Muscle of leg (tissue), 11 donors: ENCODE results near the gene HPN. TPM values are rescaled to one million over a fixed set of nuclear protein-coding genes. Genes with fewer than 3 reads are reported as not detected.
"Not testable (repeated sequence)": the region's sequence is repeated elsewhere in the genome, so short reads cannot be mapped to it uniquely, and the experiment has no call there.

Experiments
- DNase-seq: peaks from one replicate; pipeline ENCODE4 v3.0.0; 2013
- H3K27ac ChIP-seq: one replicate; pipeline ENCODE4 v1.5.1; 2013; ENCODE audit warnings: mild to moderate bottlenecking, low read length, control low read depth
- H3K27me3 ChIP-seq: one replicate; pipeline ENCODE4 v1.6.1; 2013; ENCODE audit warnings: low read length; ENCODE audit not compliant: control insufficient read depth, insufficient read depth
- H3K36me3 ChIP-seq: one replicate; pipeline ENCODE4 v1.6.1; 2013; ENCODE audit warnings: low read length; ENCODE audit not compliant: control insufficient read depth, insufficient read depth
- H3K4me1 ChIP-seq: one replicate; pipeline ENCODE4 v1.6.1; 2013; ENCODE audit warnings: low read length; ENCODE audit not compliant: control insufficient read depth, insufficient read depth
- H3K4me3 ChIP-seq: one replicate; pipeline ENCODE4 v1.5.1; 2013; ENCODE audit warnings: low read length, control low read depth
- H3K9me3 ChIP-seq: replicated peaks from 2 replicates; pipeline ENCODE4 v1.6.1; 2013; ENCODE audit warnings: low read depth, low read length; ENCODE audit not compliant: control insufficient read depth
- WGBS: methylation state at CpG from one replicate; pipeline ENCODE4 v1.1.5; 2013; ENCODE audit warnings: missing lambda C conversion rate; ENCODE audit not compliant: insufficient coverage; 5-methylcytosine and 5-hydroxymethylcytosine counted together
- polyA plus RNA-seq, 8 donors: library from polyadenylated mRNA; unstranded; fragments of 120-200 nt; gene quantifications; one replicate each; pipeline versions ENCODE4 v1.2.1 to v1.2.3, GENCODE V29; 2013; ENCODE audit warnings: inconsistent platforms in 1 of 8, low replicate concordance in 1 of 8; ENCODE audit not compliant: insufficient read length in 8 of 8, insufficient read depth in 1 of 8
- total RNA-seq: library from RNA; stranded (reverse); fragments of 120-200 nt; gene quantifications from one replicate; pipeline ENCODE4 v1.2.4, GENCODE V29; 2013

Gene HPN
- total and polyA plus RNA-seq, 9 donors: 0.13 to 15.6 (median 0.40) TPM; not detected in 1

DNA sequence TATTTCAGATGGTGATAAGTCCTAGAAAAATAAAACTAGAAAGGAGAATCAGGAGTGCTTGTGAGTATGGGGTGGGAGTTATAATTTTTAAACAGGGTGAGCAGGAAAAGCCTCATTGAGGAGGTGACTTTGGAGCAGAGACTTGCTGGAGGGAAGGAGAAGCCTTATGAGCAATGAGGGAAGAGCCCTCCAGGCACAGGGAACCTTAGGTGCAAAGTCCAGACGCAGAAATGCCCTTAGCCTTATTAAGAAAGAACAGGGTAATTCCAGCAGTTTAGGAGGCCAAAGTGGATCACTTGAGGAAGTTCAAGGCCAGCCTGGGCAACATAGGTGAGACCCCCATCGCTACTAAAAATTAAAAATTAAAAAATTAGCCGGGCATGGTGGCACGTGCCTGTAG is 53.1 kb downstream of the HPN start:
- Histone ChIP-seq H3K36me3 (no peaks in the 10 kb centered on the region), H3K9me3 (no peaks in the 10 kb centered on the region), H3K4me3 (no peak overlapping the region), H3K27ac (no peak overlapping the region), H3K27me3 (peaks cover 8% of the 10 kb centered on the region), H3K4me1 (peaks cover 9% of the 10 kb centered on the region)
- DNase-seq: no peak
- WGBS: 75% methylated on average over 1 of the region's 4 CpGs

DNA sequence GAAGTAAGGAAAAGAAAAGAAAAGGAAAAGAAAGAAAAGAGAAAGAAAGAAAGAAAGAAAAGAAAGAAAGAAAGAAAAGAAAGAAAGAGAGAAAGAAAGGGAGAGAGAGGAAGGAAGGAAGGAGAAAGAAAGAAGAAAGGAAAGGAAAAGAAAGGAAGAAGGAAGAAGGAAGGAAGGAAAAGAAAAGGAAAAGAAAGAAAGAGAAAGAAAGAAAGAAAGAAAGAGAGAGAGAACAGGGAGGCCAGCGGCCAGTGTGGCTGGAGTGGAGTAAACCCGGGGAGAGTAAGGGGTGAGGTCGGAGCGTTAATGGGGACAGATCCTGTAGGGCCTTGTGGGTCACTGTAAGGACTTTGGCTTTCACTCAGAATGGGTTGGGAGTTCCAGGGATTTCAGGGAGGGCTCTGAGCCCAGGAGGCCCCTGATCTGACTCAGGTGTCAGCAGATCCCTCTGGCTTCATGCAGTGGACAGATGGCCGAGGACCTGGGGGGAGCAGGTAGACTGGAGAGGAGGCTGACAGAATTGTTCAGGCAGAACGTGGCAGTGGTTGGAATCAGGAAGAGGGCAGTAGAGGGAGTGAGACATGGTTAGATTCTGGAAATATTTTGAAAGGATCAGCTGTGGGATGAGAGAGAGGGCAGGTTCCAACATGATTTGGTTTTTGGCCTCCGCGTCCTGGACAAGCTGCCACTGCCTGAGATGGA is 54.3 kb downstream of the HPN start:
- Histone ChIP-seq H3K27ac (no peak overlapping the region), H3K4me3 (no peak overlapping the region), H3K9me3 (no peaks in the 10 kb centered on the region), H3K4me1 (peaks cover 6% of the 10 kb centered on the region), H3K27me3 (peaks cover 3% of the 10 kb centered on the region), H3K36me3 (no peaks in the 10 kb centered on the region)
- no peak for DNase-seq
- WGBS: 52% methylated on average over 8 of the region's 8 CpGs

GRCh38 chr19:35098413-35099049 is 57.0 kb downstream of the HPN start:
- H3K4me3 ChIP-seq: no peak overlapping the region
- DNase-seq: no peak
- peaks cover 3% of the 10 kb centered on the region for H3K4me1 ChIP-seq
- H3K9me3 ChIP-seq: no peaks in the 10 kb centered on the region
- no peak overlapping the region for H3K27ac ChIP-seq
- H3K27me3 ChIP-seq: no peaks in the 10 kb centered on the region
- H3K36me3 ChIP-seq: no peaks in the 10 kb centered on the region
- WGBS: 70% methylated on average over 27 of the region's 29 CpGs

DNA sequence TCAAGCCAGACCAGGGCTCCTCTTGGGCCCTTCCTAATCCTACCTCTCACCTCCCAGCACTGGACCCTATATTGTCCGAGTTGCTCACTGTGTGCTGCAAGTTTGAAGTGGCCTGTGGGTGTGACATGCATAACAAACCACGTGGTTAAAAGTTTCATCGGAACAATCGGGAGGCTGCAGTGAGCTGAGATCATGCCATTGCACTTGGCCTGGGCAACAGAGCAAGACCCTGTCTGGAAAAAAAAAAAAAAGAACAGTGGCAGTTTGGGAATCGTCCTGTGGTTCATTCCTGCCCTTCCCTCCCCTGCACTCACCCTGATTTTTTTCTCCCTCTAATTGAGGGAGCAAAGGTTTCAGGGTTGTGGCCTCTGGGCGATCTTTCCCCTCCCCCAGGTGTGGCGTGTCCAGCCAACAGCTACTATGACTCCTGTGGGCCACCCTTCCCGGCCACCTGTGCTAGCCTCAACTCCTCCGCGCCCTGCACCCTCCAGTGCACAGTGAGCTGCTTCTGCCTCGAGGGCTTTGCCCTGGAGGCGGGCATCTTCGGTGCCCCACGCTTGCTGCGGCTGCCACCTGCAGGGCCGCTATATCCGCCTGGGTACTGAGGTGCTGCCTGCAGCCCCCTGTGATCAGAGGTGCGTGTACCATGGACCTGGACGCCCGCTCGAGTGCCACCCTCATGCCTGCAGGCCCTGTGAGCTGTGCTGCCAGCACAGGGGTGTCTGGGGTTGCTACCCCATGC is 57.8 kb downstream of the HPN start:
- Histone ChIP-seq H3K4me1 (peaks cover 3% of the 10 kb centered on the region), H3K27ac (no peak overlapping the region), H3K9me3 (no peaks in the 10 kb centered on the region), H3K36me3 (no peaks in the 10 kb centered on the region), H3K4me3 (no peak overlapping the region), H3K27me3 (no peaks in the 10 kb centered on the region)
- WGBS: 91% methylated on average over 15 of the region's 21 CpGs
- no peak for DNase-seq

- DNase-seq: no peak
- WGBS: 79% methylated on average over 12 of the region's 13 CpGs
- peaks cover 1% of the 10 kb centered on the region for H3K27me3 ChIP-seq
- H3K4me1 ChIP-seq: peaks cover 3% of the 10 kb centered on the region
- H3K27ac ChIP-seq: no peak overlapping the region
- no peak overlapping the region for H3K4me3 ChIP-seq
- H3K36me3 ChIP-seq: no peaks in the 10 kb centered on the region
- H3K9me3 ChIP-seq: no peaks in the 10 kb centered on the region
Measured at GRCh38 chr19:35099897-35100275, 58.4 kb downstream of the HPN start.

DNA sequence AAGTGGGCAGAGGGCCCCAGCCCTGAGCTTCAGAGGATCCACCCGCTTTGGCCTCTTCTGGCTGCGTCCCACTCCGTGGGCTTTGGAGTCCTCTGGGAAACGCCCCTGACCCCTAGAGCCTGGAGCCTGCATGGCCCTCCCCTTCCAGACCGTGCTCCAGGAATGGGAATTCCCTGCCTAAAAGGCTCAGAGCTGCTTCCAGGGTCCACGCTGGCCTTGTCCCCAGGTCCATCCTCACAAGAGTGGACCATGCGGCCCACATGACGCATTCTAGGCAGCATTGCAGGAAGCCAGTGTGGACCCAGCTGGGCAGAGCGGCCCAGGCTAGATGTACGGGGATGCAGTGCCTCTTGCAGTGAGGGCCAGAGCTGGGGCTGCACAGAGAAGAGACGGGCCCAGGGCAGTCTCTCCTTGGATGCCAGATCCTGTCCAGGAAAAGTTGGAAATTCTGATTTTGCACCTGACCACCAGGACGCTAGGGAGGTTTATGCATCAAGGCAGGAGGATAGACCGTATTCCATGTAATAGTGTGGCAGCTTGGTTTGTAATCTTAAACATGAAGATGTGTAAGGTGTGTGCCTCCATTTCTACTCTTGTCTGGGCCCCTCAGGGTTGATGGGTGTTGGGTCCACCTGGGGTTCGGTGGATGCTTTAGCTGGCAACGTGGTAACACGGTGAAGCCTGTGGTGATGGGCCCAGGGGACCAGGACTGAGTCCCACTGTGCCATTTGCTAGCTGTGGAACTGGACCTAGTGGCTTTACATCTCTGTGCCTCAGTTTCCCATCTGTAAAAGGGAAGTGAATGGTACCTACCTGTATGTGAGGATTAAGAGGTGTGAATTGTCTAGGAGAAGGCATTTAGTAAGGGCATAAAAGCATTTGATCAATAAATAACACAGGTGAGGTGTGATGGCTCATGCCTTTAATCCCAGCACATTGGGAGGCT is 59.3 kb downstream of the HPN start:
- Histone ChIP-seq H3K36me3 (no peaks in the 10 kb centered on the region), H3K27me3 (peaks cover 2% of the 10 kb centered on the region)
- WGBS: 49% methylated on average over 16 of the region's 16 CpGs

GRCh38 chr19:35101949-35102348 is 60.4 kb downstream of the HPN start:
- not testable (repeated sequence) for DNase-seq, H3K27me3 ChIP-seq, H3K9me3 ChIP-seq, H3K4me3 ChIP-seq, H3K27ac ChIP-seq, H3K36me3 ChIP-seq, H3K4me1 ChIP-seq
- WGBS: no CpG with 5 or more reads among the region's 10 CpGs

More for the DNA sequence above, 59.3 kb downstream of the HPN start:
- Histone ChIP-seq H3K4me1 (peaks cover 3% of the 10 kb centered on the region), H3K27ac (no peak overlapping the region), H3K4me3 (no peak overlapping the region), H3K9me3 (no peaks in the 10 kb centered on the region)
- no peak for DNase-seq

- H3K9me3 ChIP-seq, DNase-seq, H3K4me1 ChIP-seq, H3K4me3 ChIP-seq, H3K27me3 ChIP-seq, H3K36me3 ChIP-seq, H3K27ac ChIP-seq: not testable (repeated sequence)
- WGBS: 77% methylated on average over 10 of the region's 10 CpGs
Measured at GRCh38 chr19:35103614-35104013, 62.1 kb downstream of the HPN start.

GRCh38 chr19:35104361-35104760 is 62.8 kb downstream of the HPN start:
- Histone ChIP-seq H3K27ac (no peak overlapping the region), H3K36me3 (no peaks in the 10 kb centered on the region), H3K4me1 (no peaks in the 10 kb centered on the region), H3K9me3 (peaks cover 4% of the 10 kb centered on the region), H3K27me3 (peaks cover 2% of the 10 kb centered on the region), H3K4me3 (no peak overlapping the region)
- DNase-seq: no peak
- WGBS: 88% methylated on average over 11 of the region's 11 CpGs
